RPMI7951 (cell line): ENCODE data around the gene TSHZ2. TPM values are rescaled to one million over a fixed set of nuclear protein-coding genes. Genes with fewer than 3 reads are reported as not detected.
A peak's percentile ranks its signal among the peaks of the same experiment; 100 is the strongest.
"Not testable (repeated sequence)": the region's sequence is repeated elsewhere in the genome, so short reads cannot be mapped to it uniquely, and the experiment has no call there.

ENCODE experiments used
- DNase-seq: peaks from one replicate; pipeline ENCODE4 v3.0.0-alpha.2; 2012; ENCODE audit warnings: low read depth
- total RNA-seq: library from RNA; depleted of rRNA; stranded (reverse); fragments of >200 nt; shearing (Covaris generic); gene quantifications from 2 replicates; pipeline ENCODE4 v1.2.3, GENCODE V29; 2014

The TSHZ2 gene
- total RNA-seq, 1 experiment from 2014 or later: 0.12 TPM

DNA sequence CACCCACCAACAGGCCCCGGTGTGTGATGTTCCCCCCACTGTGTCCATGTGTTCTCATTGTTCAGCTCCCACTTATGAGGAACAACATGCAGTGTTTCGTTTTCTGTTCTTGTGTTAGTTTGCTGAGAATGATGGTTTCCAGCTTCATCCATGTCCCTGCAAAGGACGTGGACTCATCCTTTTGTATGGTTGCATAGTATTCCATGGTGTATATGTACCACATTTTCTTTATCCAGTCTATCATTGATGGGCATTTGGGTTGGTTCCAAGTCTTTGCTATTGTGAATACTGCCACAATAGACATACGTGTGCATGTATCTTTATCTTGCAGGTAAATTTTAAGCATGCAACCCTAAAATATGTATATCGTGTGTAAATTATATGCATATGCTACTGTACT, 52.5 kb downstream of the TSHZ2 start:
- not testable (repeated sequence) for DNase-seq

DNA sequence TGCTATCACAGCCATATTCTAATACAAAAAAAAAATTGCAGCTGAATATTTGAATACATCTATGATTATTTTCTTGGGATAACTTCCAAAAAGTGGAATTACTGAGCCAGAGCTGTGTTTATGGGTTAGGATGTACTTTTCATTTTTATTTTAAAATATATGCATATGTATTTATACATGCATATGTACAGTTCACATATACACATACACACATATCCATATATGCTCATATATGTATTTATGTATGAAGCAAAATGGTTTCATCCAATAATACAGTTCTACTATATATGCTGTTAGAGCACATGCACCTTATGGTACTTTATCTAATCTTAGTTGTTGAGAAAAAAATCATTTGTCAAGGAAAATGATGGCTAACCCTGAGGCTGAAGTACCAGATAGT, 54.9 kb downstream of the TSHZ2 start:
- no peak for DNase-seq

DNA sequence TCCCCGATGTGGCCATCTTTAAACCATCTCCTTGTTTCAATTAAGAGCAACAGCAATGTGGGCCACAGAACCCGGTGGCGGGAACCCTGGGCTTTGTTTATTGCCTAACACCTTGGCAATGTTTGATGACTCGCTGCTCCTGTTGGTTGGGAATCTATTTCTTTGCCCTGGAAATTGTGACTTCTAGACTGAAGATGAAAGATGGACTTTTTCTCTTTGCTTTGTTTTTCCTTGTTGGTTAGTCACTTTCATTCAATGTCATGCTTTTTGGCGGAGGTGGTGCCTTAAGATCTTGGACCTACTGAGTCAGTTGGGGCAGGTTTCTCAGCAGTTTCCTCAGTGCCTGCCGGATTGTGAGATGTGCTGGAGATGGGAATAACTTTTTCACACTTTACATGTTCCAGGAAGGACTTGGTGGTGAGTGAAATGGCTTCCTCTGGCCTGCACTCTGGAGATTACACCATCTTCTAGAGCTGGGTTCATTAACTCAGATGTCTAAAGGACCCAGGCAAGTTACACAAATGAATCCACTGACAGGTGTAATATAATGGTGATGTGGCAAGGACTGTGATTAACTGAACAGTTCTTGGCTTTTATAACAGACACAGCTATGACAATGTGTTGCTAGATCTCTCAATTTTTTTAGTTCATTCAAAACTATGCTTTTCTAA, 56.3 kb downstream of the TSHZ2 start:
- no peak for DNase-seq

DNA sequence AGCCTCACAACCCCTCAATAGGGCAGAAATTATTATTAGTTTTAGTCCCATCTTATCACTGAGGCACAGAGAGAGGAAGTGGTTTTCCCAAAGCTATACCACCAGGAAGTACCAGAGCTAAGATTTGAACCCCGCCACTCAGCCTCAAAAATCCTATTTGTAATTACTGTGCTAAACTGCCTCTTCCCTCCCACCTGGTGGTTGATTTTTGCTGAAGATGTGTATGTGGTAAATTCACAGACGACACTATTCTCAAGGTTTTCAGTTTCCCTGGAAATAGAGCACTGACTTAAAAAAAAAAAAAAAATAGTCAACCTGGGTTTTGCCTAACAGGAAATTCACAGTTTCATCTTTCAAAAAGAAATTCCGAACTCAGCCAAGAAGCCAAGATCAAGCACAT, 57.9 kb downstream of the TSHZ2 start:
- no peak for DNase-seq

DNA sequence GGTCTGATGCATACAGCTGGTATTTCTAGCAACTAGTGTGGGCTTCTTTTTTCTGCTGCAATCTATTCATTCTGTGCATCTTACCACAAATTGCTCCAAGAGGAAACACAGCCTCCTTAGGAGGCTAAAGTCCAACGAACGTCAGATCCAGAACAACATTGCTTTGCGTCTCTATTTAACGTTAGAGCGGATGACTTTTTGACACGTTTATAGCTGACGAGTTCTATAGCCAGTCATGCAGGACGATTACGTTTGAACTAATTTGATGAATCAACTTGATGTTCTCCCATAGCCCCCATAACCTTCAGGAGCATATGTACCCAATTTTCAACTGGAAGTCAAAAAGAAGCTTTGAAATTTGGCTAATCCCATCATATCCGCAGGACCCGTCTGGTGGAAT, 59.9 kb downstream of the TSHZ2 start:
- no peak for DNase-seq

DNA sequence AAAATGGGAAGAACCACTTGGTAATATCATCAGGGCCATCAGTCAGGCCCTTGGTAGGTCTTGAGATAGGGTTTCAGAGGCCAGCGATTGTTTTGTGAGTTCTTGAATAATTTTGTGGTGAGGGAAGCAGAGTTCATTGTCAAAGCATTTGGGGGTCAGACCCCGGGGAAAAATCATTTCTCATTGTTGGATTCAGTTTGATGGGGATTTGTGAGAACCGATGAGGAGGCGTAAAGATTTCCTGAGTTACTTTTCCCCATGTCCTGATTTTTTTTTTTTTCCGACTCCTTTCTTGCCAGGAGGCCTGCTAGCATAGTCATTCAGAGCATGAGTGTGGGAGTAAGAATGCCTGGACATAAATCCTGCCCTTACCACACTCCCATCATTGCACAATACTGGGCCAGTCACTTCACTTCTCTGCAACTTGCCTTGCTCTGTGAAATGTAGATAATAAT, 60.3 kb downstream of the TSHZ2 start:
- peak; percentile 34 for DNase-seq

DNA sequence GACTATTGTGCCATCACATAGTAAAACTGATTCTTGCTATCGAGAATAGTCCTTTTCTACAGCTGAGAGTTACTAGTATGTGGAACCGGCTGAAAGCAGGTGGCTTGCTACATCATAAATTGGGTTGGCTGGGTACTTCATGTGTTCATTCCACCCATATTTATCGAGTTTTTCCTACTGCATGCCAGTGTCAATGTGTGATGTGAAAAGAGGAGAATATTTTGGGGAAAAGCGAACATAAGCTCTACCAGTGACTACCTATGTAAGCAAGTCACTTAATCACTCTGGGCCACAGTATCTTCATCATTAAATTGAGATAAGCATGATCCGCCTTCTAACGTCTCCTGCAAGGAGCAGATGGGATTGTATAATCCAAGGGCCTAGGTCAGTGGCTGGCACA, 61.0 kb downstream of the TSHZ2 start:
- no peak for DNase-seq

DNA sequence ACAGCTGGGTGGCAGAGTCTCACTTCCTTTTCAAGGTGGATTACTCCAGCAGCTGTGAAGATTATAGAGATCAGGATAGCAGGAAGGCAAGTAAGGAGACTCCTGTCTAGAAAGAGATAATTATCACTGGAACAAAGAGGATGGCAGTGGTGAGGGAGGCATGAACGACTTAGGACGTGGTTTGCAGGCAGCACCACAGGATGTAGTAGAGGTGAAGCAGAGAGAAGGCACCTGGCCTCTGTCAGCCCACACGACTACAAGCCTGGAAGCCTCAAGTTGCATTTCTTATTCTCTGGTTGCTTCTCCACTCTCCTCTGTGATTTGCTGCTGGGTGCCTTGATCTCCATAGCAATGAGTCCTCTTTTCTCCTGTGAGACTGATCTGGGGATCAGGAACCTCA, 62.7 kb downstream of the TSHZ2 start:
- DNase-seq: no peak

DNA sequence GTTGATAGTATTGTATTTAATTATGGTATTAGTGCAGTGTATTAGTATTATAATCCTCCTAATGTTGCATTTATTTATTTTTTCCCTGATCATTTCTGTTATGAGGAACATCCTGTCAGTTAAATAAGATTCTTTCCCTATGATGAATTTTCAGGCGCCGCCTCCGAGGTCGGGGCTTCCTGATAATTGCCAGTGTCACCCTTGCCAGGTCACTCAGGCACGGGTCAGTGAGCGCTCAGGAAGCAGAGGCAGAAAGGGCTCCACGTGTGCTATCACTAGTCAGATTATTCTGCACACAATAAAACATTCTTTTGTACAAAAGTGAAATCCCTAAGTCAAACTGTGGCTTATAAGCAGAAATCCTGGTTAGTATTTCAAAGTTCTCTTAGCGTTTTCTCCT, 64.8 kb downstream of the TSHZ2 start:
- no peak for DNase-seq

DNA sequence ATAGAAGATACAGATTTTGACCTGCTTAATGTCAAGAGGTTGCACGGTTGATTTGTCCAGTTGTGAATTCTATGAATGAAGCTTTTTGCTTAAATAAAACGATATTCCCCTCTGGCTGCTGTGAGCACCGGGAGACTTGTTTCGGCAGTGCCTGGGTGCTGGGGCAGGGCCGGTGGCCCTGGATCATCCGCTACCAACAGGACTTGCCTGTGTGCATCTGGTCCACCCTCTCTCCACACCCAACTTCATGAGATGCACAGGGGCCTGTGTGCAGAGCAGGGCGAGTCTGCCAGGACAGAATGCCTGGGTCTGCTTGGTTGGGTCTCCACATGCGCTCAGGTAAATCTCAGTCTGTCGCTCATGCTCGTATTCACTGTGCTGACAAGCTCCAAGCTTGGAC, 65.5 kb downstream of the TSHZ2 start:
- DNase-seq: no peak

DNA sequence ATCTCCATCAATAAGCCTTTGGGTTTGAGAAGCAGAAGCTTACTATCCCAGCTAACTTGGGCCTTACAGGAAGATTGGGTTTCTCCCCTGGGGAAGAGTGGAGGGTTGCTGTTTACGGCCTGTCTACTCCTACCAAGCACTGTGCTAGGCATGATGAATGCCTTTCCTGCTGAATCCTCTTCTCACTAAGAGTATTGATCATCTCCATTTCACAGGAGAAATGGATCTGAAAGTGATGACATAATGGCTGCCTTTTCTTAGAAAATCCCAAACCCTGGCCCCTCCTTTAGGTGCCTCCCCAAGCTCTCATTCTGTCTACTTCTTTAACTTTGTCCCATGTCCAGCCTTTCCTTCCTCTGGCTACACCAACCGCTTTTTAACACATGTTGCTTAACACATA, 66.1 kb downstream of the TSHZ2 start:
- DNase-seq: no peak

DNA sequence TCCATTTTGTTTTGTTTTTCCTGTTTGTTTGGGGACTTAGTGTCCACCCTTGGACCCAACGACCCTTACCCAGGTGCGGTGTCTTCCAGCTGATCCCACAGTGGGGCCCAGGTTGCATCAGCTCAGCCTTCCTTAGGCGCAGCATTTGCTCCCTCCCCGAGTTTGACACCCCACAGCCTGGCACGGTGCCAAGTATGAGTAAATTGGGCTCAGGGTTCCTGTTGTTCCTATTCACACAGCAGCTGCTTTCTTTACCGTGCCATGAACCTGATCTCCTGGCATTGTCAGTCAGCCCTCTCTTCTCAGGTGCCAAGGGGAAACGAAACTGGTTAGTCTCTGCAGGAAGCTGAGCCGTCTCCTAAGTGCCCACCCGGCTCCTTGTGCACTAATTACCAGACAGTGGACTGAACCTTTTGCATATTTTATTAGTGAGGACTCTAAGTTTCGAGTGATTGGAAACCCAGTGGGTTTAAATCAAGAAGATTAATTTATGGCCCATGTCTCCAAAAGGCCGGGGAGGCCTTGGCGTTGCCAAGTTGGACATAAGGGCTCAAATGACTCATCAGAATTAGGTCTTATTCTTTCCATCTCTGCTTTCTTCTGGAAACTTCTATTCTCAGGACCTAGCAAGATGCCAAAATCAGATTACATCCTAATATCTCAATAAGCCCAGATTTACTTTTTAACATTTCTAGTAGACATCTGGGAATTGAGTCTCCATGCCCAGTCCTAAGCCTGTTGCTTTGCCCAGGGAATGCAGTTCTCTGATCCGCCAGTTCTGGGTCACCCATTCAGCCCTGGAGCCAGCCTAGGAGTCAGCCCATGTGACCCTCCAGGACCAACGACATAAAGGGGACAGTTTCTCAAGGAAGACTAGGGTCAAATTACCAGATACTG, 68.8 kb downstream of the TSHZ2 start:
- DNase-seq: no peak

DNA sequence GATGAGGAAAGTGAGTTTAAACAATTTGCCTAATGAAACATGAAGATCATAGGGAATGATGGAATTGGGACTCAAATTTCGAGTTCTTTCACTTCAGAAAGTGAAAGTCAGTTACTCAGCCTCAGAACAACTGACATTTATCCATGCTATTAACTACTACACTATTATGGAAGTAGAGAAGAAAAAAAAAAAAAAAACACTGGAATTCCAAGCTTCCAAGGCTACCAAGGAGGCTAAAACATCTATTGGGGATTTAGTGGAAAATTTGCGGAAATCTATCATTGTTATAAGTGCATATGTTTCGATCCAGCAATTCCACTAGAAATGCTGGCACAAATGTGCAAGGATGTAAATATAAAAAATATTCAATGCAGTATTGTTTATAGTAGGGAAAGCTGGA, 70.4 kb downstream of the TSHZ2 start:
- no peak for DNase-seq

DNA sequence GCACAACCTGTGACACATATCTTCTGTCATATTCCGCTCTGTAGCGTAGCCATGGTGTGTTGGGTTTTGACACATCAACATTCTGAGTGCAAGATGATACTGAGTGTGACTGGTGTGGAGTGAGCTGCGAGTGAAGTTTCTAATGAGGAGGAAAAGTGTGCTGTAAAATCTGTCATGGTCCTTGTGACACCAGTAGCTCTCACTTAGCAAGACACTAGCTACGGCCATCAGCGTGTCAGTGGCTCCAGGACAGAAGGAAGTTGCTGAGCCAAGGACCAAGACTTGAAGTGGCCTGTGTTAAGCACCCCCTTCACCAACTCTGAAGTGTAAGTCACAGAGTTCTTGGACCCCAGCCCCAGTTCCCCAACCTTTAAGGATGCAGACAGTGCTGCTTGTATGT, 72.1 kb downstream of the TSHZ2 start:
- DNase-seq: no peak

DNA sequence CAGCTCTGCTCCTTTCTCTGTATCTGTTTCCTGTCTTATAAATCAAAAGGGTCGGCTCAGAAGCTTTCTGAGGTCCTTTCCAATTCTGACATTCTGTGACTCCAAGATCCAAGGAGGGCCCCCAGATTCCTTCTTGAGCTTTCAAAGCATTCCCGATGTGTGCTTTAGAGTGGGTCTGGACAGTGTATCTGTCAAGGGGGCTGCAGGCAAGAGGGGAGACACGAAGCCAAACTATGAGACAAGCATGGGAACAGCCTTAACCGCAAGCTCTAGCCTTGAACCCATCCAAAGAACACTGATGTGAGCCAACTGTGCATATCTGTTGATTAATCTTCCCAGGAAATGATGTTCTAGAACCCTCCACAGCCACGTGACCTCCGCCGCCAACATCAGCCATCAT, 73.8 kb downstream of the TSHZ2 start:
- no peak for DNase-seq

DNA sequence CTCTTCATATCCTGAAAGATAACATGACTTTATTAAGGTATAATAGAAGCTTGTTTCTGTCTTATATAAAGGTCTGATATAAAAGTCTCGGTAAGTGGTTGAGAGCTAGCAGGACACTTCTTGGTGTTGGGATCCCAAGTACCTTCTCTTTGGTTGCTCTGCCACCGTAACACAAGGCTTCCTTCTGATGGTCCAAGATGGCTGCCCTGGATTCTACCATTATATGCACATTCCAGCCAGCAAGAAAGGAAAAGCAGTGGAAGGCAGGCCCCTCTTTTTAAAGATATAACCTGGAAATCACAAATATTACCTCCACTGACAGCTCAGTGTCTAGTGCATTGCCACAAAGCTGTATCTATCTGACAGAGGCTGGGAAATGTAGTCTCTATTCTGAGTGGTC, 75.0 kb downstream of the TSHZ2 start:
- no peak for DNase-seq

DNA sequence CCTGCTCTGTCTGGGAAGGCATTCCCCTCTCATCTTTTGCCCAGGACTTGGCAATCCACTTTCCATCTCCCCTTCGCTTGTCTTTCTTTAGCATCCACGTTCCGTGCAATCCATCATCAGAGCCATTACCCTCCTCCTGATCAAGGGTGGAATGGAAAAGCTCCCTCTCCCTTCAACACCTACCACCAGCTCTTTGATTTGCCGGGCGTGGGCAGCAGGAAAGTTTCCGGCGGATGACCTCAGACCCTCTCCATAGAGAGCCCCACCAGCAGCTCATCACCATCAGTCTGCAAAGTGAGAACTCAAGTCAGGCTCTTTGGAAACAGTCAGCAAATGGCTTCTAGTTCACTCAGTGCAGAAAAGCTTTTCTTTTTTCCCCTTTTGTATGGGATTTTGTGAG, 76.2 kb downstream of the TSHZ2 start:
- no peak for DNase-seq

DNA sequence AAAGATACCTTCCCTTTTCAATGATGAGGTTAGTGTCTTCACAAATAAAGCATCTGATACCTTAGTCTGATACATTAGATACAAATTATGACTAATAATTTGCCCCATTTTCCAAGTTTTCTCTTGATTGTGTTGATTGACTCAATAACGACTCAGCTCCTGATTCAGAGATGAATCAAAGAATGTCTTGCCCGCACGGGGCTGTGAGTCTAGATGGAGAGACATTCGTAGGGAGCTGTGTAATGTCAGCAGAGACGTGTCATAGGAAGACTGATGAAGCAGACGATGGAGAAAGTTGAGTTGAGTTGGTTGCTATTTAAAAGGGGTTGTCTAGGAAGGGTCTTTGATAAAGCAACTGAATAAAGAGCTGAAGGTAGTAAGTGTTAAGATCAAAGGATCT, 78.2 kb downstream of the TSHZ2 start:
- no peak for DNase-seq

DNA sequence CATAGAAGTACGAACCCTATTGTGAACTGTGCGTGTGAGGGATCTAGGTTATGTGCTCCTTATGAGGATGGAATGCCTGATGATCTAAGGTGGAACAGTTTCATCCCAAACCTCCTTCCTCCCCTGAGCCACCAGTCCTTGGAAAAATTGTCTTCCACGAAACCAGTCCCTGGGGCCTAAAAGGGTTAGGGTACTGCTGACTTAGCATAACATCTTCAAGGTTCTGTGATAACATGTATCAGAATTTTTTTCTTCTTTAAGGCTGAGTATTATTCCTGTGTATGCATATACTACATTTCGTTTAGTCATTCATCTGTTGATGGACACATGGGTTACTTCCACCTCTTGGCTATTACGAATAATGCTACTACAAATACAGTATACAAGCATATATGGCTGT, 80.2 kb downstream of the TSHZ2 start:
- DNase-seq: no peak

DNA sequence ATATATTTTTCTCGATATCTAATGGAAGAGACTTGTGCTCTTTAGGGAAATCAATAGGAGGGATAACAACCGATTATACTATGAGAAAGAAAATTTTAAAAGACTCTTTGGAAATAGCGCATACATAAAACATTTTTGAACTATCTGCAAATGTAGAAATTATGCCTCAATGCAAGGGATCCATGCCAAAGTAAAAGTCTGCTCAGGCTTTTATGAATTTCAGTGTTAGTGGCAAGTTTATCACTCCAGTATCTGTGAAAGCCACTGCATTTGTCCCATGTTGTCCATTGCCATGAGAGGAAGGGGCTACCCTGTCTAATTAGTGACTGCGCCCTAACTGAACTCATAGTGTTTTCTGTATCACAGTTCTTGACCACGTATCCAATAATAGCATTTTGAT, 81.4 kb downstream of the TSHZ2 start:
- DNase-seq: no peak

DNA sequence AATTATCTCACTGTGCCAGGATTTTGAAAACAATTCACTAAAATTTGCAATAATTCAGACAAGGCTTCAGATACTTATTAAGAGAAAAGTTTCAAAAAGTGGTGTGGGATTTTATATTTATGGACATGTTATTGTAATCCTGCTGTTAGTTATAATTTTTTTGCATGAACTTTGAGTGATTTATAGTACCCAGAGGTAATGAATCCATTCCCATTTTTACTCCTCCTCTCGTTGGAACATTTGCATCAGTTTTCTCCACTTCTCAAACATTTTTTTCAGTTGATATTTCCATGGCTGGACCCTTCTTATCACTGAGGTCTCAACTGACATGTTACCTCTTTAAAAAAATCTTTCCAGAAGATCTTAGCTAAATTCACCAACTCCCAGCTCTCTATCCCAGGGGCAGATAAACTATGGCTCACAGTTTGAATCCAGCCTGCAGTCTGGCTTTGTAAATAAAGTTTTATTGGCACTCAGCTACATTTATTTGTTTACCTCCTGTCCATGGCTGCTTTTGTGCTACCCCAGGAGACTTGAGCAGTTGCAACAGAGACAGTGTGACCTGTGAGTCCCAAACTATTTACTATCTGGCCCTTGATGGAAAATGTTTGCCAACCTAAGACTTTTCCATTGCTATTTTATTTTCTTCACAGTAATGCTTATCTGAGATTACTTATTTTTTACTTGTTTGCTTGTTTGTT, 83.4 kb downstream of the TSHZ2 start:
- no peak for DNase-seq

DNA sequence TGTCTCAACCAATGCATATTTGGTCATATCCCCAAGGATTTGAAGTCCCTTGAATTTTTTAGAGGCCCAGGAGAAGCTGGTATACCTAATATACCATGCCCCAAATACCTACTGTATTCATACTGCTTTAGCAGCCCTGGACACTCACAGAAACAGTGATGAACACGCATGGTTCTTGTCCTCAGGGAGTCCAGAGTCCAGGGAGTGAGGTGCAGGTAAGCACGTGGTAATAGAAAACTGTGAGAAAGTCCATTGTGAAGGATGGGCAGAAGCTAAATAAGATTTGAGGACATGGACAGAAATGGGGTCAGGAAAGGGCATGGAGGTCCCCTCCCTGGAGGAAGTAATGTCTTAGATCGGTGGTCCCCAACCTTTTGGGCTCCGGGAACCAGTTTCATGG, 85.4 kb downstream of the TSHZ2 start:
- no peak for DNase-seq

DNA sequence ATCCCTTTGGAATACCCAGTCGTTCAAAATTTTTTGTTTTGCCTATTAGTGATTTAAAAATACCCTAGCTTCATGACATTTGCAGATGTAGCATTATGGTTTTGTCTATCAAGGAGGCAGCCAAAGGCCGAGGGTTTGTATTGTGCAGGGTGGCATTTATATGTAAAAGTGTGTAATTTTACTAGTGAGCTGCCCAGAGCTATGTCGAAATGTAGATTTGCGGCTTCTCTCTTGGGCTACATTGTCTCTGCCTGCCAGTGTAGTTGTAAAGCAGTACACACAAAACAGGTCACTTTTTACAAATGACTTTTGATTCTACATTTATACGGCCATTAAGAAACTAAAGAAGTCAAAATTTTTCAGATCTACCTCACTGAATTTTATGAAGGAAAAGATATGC, 87.7 kb downstream of the TSHZ2 start:
- DNase-seq: no peak
